HEK293T (cell line): Measurements from ENCODE around the gene ATP6V0E2.

Source experiments
- ARNT ChIP-seq: fragments of 450-650 bp; IDR thresholded peaks from 2 replicates; pipeline ENCODE4 v1.6.1; 2017; ENCODE audit warnings: mild to moderate bottlenecking
- CTBP1 ChIP-seq: fragments of 450-650 bp; IDR thresholded peaks from 2 replicates; pipeline ENCODE4 v1.6.1; 2016; ENCODE audit warnings: borderline replicate concordance
- ELF4 ChIP-seq: fragments of 450-650 bp; IDR thresholded peaks from 2 replicates; pipeline ENCODE4 v1.6.1; 2017; ENCODE audit warnings: antibody characterized with exemption
- FOXA1 ChIP-seq: fragments of 450-650 bp; IDR thresholded peaks from 2 replicates; pipeline ENCODE4 v1.6.1; 2016; ENCODE audit warnings: mild to moderate bottlenecking
- FOXK2 ChIP-seq: fragments of 450-650 bp; IDR thresholded peaks from 2 replicates; pipeline ENCODE4 v1.6.1; 2016; ENCODE audit warnings: mild to moderate bottlenecking
- HDGF ChIP-seq: fragments of 450-650 bp; IDR thresholded peaks from 2 replicates; pipeline ENCODE4 v1.6.1; 2017; ENCODE audit warnings: antibody characterized with exemption, borderline replicate concordance
- NFRKB ChIP-seq: fragments of 450-650 bp; IDR thresholded peaks from 2 replicates; pipeline ENCODE4 v1.6.1; 2016; ENCODE audit warnings: mild to moderate bottlenecking, moderate library complexity
- SP1 ChIP-seq: fragments of 450-650 bp; IDR thresholded peaks from 2 replicates; pipeline ENCODE4 v1.6.1; 2017
- SUZ12 ChIP-seq: fragments of 450-650 bp; IDR thresholded peaks from 2 replicates; pipeline ENCODE4 v1.6.1; 2016; ENCODE audit warnings: mild to moderate bottlenecking
- TARDBP ChIP-seq: fragments of 450-650 bp; IDR thresholded peaks from 2 replicates; pipeline ENCODE4 v1.6.1; 2016
- TF ChIP-seq, protein P1 (sequence below): fragments of 450-650 bp; IDR thresholded peaks from 2 replicates; pipeline ENCODE4 v1.6.1; 2016

GRCh38 chr7:149881328-149882247 is 7.8 kb downstream of the ATP6V0E2 start:
- TF ChIP-seq, protein P1, sequence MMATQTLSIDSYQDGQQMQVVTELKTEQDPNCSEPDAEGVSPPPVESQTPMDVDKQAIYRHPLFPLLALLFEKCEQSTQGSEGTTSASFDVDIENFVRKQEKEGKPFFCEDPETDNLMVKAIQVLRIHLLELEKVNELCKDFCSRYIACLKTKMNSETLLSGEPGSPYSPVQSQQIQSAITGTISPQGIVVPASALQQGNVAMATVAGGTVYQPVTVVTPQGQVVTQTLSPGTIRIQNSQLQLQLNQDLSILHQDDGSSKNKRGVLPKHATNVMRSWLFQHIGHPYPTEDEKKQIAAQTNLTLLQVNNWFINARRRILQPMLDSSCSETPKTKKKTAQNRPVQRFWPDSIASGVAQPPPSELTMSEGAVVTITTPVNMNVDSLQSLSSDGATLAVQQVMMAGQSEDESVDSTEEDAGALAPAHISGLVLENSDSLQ: no peak
- TF ChIP-seq HDGF (no peak), CTBP1 (no peak), FOXK2 (no peak), SUZ12 (no peak), ELF4 (no peak), SP1 (no peak), ARNT (no peak), TARDBP (no peak), FOXA1 (no peak), NFRKB (no peak)
